ENCODE results near the gene CDK5RAP3.

DNA sequence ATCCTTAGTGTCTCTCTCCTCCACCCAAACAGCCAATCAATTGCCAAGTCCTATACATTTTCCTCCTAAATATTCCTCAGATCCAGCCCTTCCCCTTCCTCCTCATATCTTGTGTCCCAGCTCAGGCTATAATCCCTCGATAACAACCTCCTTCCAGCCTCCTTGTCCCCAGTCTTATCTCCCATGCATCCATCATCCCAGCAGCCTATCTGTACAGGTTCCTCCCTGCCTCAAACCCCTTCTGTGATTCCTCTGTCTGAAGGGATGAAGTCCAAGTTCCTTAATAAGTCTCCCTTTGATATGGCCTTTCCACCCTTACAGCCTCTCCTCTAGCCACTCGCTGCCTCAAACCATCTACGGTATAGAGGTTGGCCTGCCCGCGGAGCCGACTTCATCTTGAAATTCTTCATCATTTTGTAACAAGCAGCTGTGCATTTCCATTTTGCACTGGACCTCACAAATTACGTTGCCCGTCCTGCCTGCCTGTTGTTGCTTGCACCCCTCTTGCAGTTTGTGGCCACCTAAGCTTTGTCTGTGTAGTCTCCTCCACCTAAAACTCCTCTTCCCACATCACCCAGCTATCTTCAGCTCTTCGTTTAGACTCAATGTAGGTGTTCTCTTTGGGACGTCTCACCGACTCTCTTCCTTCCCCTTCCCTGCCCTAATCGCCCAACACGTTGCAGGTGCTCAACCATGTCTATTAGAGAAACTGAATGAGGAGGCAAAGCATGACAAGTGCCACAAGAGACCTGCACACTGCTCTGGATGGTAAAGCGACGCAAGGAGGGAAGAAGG, 786 bp upstream of the CDK5RAP3 start:
- TF ChIP-seq, protein P1, sequence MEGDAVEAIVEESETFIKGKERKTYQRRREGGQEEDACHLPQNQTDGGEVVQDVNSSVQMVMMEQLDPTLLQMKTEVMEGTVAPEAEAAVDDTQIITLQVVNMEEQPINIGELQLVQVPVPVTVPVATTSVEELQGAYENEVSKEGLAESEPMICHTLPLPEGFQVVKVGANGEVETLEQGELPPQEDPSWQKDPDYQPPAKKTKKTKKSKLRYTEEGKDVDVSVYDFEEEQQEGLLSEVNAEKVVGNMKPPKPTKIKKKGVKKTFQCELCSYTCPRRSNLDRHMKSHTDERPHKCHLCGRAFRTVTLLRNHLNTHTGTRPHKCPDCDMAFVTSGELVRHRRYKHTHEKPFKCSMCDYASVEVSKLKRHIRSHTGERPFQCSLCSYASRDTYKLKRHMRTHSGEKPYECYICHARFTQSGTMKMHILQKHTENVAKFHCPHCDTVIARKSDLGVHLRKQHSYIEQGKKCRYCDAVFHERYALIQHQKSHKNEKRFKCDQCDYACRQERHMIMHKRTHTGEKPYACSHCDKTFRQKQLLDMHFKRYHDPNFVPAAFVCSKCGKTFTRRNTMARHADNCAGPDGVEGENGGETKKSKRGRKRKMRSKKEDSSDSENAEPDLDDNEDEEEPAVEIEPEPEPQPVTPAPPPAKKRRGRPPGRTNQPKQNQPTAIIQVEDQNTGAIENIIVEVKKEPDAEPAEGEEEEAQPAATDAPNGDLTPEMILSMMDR (IDR thresholded peaks at IDR 0.05; ENCODE audit: insufficient read depth, low read depth, low read length), result no peak
- TF ChIP-seq EZH2 (IDR thresholded peaks at IDR 0.05; ENCODE audit: insufficient read depth, low read length), result no peak
